Stimulated activated CD4-positive, alpha-beta T cell treated with anti-CD3 and anti-CD28 coated beads, Interleukin-4, amount 100 ng/mL, for 1 hour (primary cell): Measurements from ENCODE around the gene ERICH3.

Source experiments
- DNase-seq: peaks from one replicate; pipeline ENCODE4 v3.0.0-alpha.2; 2020

Gene ERICH3

GRCh38 chr1:74673351-74674111 is at the start of gene ERICH3:
Gene ERICH3 (minus strand): TSS chr1:74673792. CDS start chr1:74673519, 273 bp downstream.
- DNase-seq, result no peak

GRCh38 chr1:74717626-74718025 is 44.0 kb upstream of the ERICH3 start:
- no peak for DNase-seq

GRCh38 chr1:74716822-74717221 is 43.2 kb upstream of the ERICH3 start:
- no peak for DNase-seq

- DNase-seq, result no peak
Measured at GRCh38 chr1:74715806-74716205, 42.2 kb upstream of the ERICH3 start.

GRCh38 chr1:74715236-74715502 is 41.6 kb upstream of the ERICH3 start:
- DNase-seq, result no peak

GRCh38 chr1:74714429-74715235 is 41.0 kb upstream of the ERICH3 start:
- no peak for DNase-seq

- no peak for DNase-seq
Measured at GRCh38 chr1:74713849-74714248, 40.3 kb upstream of the ERICH3 start.

GRCh38 chr1:74712881-74713280 is 39.3 kb upstream of the ERICH3 start:
- no peak for DNase-seq

- no peak for DNase-seq
Measured at GRCh38 chr1:74703386-74704182, 30.0 kb upstream of the ERICH3 start.

GRCh38 chr1:74699331-74699730 is 25.7 kb upstream of the ERICH3 start:
- no peak for DNase-seq

GRCh38 chr1:74697832-74698231 is 24.2 kb upstream of the ERICH3 start:
- DNase-seq, result no peak

- DNase-seq, result no peak
Measured at GRCh38 chr1:74693473-74693872, 19.9 kb upstream of the ERICH3 start.

GRCh38 chr1:74690909-74691308 is 17.3 kb upstream of the ERICH3 start:
- no peak for DNase-seq

GRCh38 chr1:74690364-74690696 is 16.7 kb upstream of the ERICH3 start:
- no peak for DNase-seq

- DNase-seq, result no peak
Measured at GRCh38 chr1:74689621-74690363, 16.2 kb upstream of the ERICH3 start.

- DNase-seq, result no peak
Measured at GRCh38 chr1:74686928-74687327, 13.3 kb upstream of the ERICH3 start.

- no peak for DNase-seq
Measured at GRCh38 chr1:74684301-74684700, 10.7 kb upstream of the ERICH3 start.

GRCh38 chr1:74683656-74684055 is 10.1 kb upstream of the ERICH3 start:
- DNase-seq, result no peak

GRCh38 chr1:74681851-74682250 is 8.3 kb upstream of the ERICH3 start:
- DNase-seq, result no peak

GRCh38 chr1:74681449-74681848 is 7.9 kb upstream of the ERICH3 start:
- DNase-seq, result no peak

GRCh38 chr1:74681001-74681400 is 7.4 kb upstream of the ERICH3 start:
- DNase-seq, result no peak

- no peak for DNase-seq
Measured at GRCh38 chr1:74679811-74680210, 6.2 kb upstream of the ERICH3 start.

GRCh38 chr1:74677926-74678325 is 4.3 kb upstream of the ERICH3 start:
- DNase-seq, result no peak
